CD4-positive, alpha-beta T cell treated with Interleukin-4 for 4 hours (primary cell): ENCODE data around the gene VPS16.

ENCODE experiments used
- DNase-seq: peaks from one replicate; pipeline ENCODE4 v3.0.0-alpha.2; 2020

Gene VPS16

GRCh38 chr20:2909953-2910352 is 69.4 kb downstream of the VPS16 start:
- no peak for DNase-seq

DNA sequence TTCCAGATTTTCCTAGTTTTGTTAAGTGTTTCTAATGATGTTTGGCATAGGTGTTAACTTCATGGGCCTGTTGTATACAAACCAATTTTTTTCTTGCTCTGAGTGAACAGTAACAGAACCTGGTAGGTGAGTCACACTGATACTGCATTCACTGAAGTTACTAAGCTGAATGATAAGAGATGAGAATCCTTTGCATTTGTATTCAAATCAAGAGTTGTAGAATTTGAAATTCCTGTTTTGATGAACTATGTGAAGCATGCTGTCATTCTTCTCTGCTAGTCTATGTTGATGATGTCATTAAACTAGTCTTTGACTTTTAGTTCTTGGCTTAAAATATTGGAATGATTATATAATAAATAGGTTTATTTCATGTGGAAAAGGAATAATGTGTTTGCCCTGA is 70.7 kb downstream of the VPS16 start:
- DNase-seq = no peak

DNA sequence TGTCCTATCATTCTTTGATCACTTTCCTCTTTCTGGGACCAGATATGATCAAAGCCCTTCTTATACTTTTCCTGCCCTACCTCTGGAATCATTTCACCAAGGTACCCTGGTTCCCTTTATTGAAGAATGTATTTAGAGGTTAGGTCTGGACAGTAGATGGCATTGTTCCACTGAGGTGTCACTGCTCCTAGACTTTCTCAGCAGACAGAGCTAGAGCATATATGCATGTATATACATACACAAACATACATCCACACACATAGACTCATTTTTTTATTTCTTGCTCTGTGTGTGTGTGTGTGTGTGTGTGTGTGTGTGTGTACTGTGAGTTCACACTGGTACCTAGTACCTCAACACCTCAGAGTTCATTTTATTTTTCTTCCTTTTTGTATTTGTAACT is 73.6 kb downstream of the VPS16 start:
- no peak for DNase-seq
